NCI-H187 (cell line): ENCODE measurements around the gene GRK5.
"Not testable (repeated sequence)": the region's sequence is repeated elsewhere in the genome, so short reads cannot be mapped to it uniquely, and the experiment has no call there.

Source experiments
- DNase-seq, 2 experiments: peaks; one replicate each; lab custom pipeline; 2025; lab: John Stamatoyannopoulos, UW

The GRK5 gene

GRCh38 chr10:119207366-119207666, at the start of gene GRK5:
GRK5 (plus strand) TSS chr10:119207571; CDS start chr10:119207918, 347 bp downstream.
- peak; percentile 44 to 84 for DNase-seq

- no peak for DNase-seq
Observed at GRCh38 chr10:119159332-119159731, 48.0 kb upstream of the GRK5 start.

GRCh38 chr10:119161680-119162451, 45.5 kb upstream of the GRK5 start:
- DNase-seq = no peak

- no peak for DNase-seq
Observed at GRCh38 chr10:119162452-119163092, 44.8 kb upstream of the GRK5 start.

GRCh38 chr10:119165171-119166117, 41.9 kb upstream of the GRK5 start, which contains the start of gene SFXN4:
SFXN4 (minus strand) TSS chr10:119165714; CDS start chr10:119165647, 67 bp downstream.
- peak; percentile 7 to 44 for DNase-seq

- DNase-seq = no peak
Observed at GRCh38 chr10:119166118-119166500, 41.3 kb upstream of the GRK5 start.

- DNase-seq = no peak
Observed at GRCh38 chr10:119166564-119166963, 40.8 kb upstream of the GRK5 start.

- DNase-seq = no peak
Observed at GRCh38 chr10:119167041-119167440, 40.3 kb upstream of the GRK5 start.

- no peak for DNase-seq
Observed at GRCh38 chr10:119174109-119174508, 33.3 kb upstream of the GRK5 start.

GRCh38 chr10:119176166-119176565, 31.2 kb upstream of the GRK5 start:
- no peak for DNase-seq

- DNase-seq = no peak
Observed at GRCh38 chr10:119177708-119178371, 29.5 kb upstream of the GRK5 start.

GRCh38 chr10:119178372-119179119, 28.8 kb upstream of the GRK5 start, which contains the start of gene PRDX3:
PRDX3 (minus strand) TSS chr10:119178812; CDS start chr10:119178790, 22 bp downstream.
- peak; percentile 83 to 85 for DNase-seq

- DNase-seq = not testable (repeated sequence)
Observed at GRCh38 chr10:119180850-119181400, 26.4 kb upstream of the GRK5 start.

GRCh38 chr10:119183664-119184412, 23.5 kb upstream of the GRK5 start:
- no peak for DNase-seq

- no peak for DNase-seq
Observed at GRCh38 chr10:119189811-119190282, 17.5 kb upstream of the GRK5 start.

GRCh38 chr10:119190353-119190752, 17.0 kb upstream of the GRK5 start:
- DNase-seq = no peak

- DNase-seq = no peak
Observed at GRCh38 chr10:119190954-119191785, 16.2 kb upstream of the GRK5 start.

- no peak for DNase-seq
Observed at GRCh38 chr10:119191881-119192280, 15.5 kb upstream of the GRK5 start.

- no peak for DNase-seq
Observed at GRCh38 chr10:119197921-119198320, 9.4 kb upstream of the GRK5 start.
